HepG2 (cell line): ENCODE results near the gene FOXA1. TPM values are rescaled to one million over a fixed set of nuclear protein-coding genes. Genes with fewer than 3 reads are reported as not detected.

Experiments used
- GATA4 ChIP-seq: sonication (generic); IDR thresholded peaks from 2 replicates; pipeline ENCODE4 v1.6.1; 2016; ENCODE audit warnings: antibody characterized with exemption, low read depth, borderline replicate concordance
- HDAC6 ChIP-seq: fragments of 200-600 bp; sonication (generic); IDR thresholded peaks from 2 replicates; pipeline ENCODE4 v1.7.0; 2017; ENCODE audit warnings: mild to moderate bottlenecking, antibody characterized with exemption, low read length, low read depth
- MTA1 ChIP-seq: sonication (generic); formaldehyde crosslinking; IDR thresholded peaks from 2 replicates; pipeline ENCODE4 v1.4.0; 2020; ENCODE audit warnings: missing genetic modification reagents, mild to moderate bottlenecking, borderline replicate concordance
- NKX3-1 ChIP-seq: sonication (generic); formaldehyde crosslinking; IDR thresholded peaks from 2 replicates; pipeline ENCODE4 v1.5.0; 2020; ENCODE audit warnings: missing genetic modification reagents
- RFXAP ChIP-seq: sonication (generic); formaldehyde crosslinking; IDR thresholded peaks from 2 replicates; pipeline ENCODE4 v1.4.0; 2020; ENCODE audit warnings: missing genetic modification reagents, borderline replicate concordance
- SAFB2 ChIP-seq: sonication (generic); formaldehyde crosslinking; IDR thresholded peaks from 2 replicates; pipeline ENCODE4 v1.5.1; 2020; ENCODE audit warnings: missing genetic modification reagents, low read depth, mild to moderate bottlenecking, borderline replicate concordance
- SOX5 ChIP-seq: IDR thresholded peaks from 2 replicates; pipeline ENCODE4 v1.6.1; 2016; ENCODE audit warnings: borderline replicate concordance
- SRSF1 ChIP-seq: fragments of 200-400 bp; formaldehyde crosslinking; optimal IDR thresholded peaks from 2 replicates; pipeline ENCODE3; 2017; ENCODE audit warnings: mild to moderate bottlenecking, low read depth, low read length, moderate library complexity
- SRY ChIP-seq: sonication (generic); formaldehyde crosslinking; IDR thresholded peaks from 2 replicates; pipeline ENCODE4 v1.8.0; 2022; ENCODE audit warnings: mild to moderate bottlenecking, missing genetic modification reagents
- ZFX ChIP-seq: sonication (generic); formaldehyde crosslinking; IDR thresholded peaks from 2 replicates; pipeline ENCODE4 v1.4.0; 2020; ENCODE audit warnings: mild to moderate bottlenecking, low read depth, missing genetic modification reagents, moderate library complexity
- ZFY ChIP-seq: sonication (generic); formaldehyde crosslinking; IDR thresholded peaks from 2 replicates; pipeline ENCODE4 v1.4.0; 2020; ENCODE audit warnings: missing genetic modification reagents
- ZNF274 ChIP-seq: sonication (generic); formaldehyde crosslinking; IDR thresholded peaks from 2 replicates; pipeline ENCODE4 v1.5.1; 2020; ENCODE audit warnings: mild to moderate bottlenecking, missing genetic modification reagents
- ZNF563 ChIP-seq: sonication (generic); formaldehyde crosslinking; IDR thresholded peaks from 2 replicates; pipeline ENCODE4 v1.8.0; 2022; ENCODE audit warnings: mild to moderate bottlenecking, moderate library complexity, missing genetic modification reagents
- polyA plus RNA-seq, 8 experiments: library from polyadenylated mRNA; depleted of rRNA in 3 of 8; stranded (reverse) in 7 of 8; unstranded in 1 of 8; fragments of >200 nt; fragmentation: Illumina TruSeq in 4 of 8; extraction: Trizol in 4 of 8; gene quantifications; 2 replicates each; pipeline versions ENCODE4 v1.2.1 to v1.2.3, GENCODE V29; 2011 to 2016; ENCODE audit warnings: low read depth in 4 of 8, missing spikeins in 1 of 8, mixed read lengths in 1 of 8; ENCODE audit not compliant: insufficient read depth in 1 of 8
- total RNA-seq, 5 experiments: library from RNA; depleted of rRNA; stranded (reverse); fragments of >200 nt; fragmentation: Illumina TruSeq; extraction: Trizol; gene quantifications; 2 replicates each; pipeline ENCODE4 v1.2.3, GENCODE V29; 2016; ENCODE audit warnings: low read depth in 1 of 5
- TF ChIP-seq, protein P1 (sequence below): sonication (generic); formaldehyde crosslinking; IDR thresholded peaks from 2 replicates; pipeline ENCODE4 v1.5.1; 2020; ENCODE audit warnings: missing genetic modification reagents, mild to moderate bottlenecking, borderline replicate concordance
- TF ChIP-seq, protein P2 (sequence below): sonication (generic); formaldehyde crosslinking; IDR thresholded peaks from 2 replicates; pipeline ENCODE4 v1.5.0; 2020; ENCODE audit warnings: mild to moderate bottlenecking, missing genetic modification reagents, borderline replicate concordance
- TF ChIP-seq, protein P3 (sequence below): sonication (generic); formaldehyde crosslinking; IDR thresholded peaks from 2 replicates; pipeline ENCODE4 v1.4.0; 2020; ENCODE audit warnings: missing genetic modification reagents, borderline replicate concordance
- TF ChIP-seq, protein P4 (sequence below): IDR thresholded peaks from 2 replicates; pipeline ENCODE4 v1.6.1; 2016; ENCODE audit warnings: missing genetic modification reagents, missing compliant biosample characterization
- TF ChIP-seq, protein P5 (sequence below): sonication (generic); formaldehyde crosslinking; IDR thresholded peaks from 2 replicates; pipeline ENCODE4 v1.8.0; 2022; ENCODE audit warnings: mild to moderate bottlenecking, missing genetic modification reagents

The FOXA1 gene
- total and polyA plus RNA-seq, 2 of the 13 experiments (the other 11 are each of a cell fraction or from before 2014, with no cell fraction given): 43.4 to 58.6 TPM

DNA sequence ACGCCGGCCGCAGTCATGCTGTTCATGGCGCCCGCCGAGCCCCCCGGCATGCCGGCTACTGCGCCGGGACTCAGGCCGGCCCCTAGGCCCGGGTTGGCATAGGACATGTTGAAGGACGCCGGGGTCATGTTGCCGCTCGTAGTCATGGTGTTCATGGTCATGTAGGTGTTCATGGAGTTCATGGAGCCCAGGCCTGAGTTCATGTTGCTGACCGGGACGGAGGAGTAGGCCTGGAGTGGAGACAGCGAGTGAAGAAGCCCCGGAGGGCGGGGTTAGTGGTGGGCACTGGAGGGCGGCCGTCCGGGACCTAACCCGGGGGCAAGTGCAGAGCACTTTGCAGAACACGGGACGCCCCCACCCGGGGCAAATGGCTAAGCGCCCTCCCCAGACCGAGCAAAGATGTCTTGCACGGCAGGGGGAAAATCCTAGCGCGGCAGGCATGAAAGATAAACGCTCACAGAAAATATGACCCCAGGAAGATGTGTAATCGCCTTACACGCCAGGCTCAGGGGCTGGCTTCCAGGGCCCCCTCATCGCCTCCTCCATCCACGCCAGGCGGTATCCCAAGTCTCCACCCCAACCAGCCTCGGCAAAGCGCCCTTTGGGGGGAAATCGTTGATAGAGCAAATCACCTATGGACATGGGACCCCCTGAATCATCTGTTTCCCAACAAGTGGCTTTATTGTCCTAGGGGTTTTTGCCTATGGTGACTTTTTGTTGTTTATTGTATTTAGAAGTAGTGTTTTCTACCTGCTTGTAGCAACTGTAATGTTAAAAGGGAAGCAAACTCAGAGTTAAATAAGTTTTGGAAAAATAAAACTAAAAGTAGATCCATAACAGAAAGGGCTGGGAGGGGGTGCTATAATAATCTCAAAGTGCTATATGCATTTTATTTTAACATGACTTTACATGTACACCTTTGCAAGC, 2.3 kb downstream of the FOXA1 start (continued):
- TF ChIP-seq, protein P1, sequence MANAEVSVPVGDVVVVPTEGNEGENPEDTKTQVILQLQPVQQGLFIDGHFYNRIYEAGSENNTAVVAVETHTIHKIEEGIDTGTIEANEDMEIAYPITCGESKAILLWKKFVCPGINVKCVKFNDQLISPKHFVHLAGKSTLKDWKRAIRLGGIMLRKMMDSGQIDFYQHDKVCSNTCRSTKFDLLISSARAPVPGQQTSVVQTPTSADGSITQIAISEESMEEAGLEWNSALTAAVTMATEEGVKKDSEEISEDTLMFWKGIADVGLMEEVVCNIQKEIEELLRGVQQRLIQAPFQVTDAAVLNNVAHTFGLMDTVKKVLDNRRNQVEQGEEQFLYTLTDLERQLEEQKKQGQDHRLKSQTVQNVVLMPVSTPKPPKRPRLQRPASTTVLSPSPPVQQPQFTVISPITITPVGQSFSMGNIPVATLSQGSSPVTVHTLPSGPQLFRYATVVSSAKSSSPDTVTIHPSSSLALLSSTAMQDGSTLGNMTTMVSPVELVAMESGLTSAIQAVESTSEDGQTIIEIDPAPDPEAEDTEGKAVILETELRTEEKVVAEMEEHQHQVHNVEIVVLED (CRISPR knock-in tag): no peak
- TF ChIP-seq NKX3-1 (CRISPR knock-in tag) (no peak), ZFX (CRISPR knock-in tag) (peak; percentile 27; the same call in 1 of the 2 replicates), ZFY (peak; percentile 37; the same call in 1 of the 2 replicates), GATA4 (no peak), SOX5 (CRISPR knock-in tag) (no peak), SAFB2 (no peak; the same call in 1 of the 2 replicates), RFXAP (CRISPR knock-in tag) (0 out of 2 replicates have a peak, but pooled peaks have one; percentile 42), ZNF274 (peak; percentile 34; the same call in 1 of the 2 replicates), SRSF1 (peak; percentile 74), MTA1 (CRISPR knock-in tag) (no peak; the same call in 1 of the 2 replicates), SRY (CRISPR knock-in tag) (0 out of 2 replicates have a peak, but pooled peaks have one; percentile 49), ZNF563 (0 out of 2 replicates have a peak, but pooled peaks have one; percentile 51), HDAC6 (no peak)
- TF ChIP-seq, protein P2, sequence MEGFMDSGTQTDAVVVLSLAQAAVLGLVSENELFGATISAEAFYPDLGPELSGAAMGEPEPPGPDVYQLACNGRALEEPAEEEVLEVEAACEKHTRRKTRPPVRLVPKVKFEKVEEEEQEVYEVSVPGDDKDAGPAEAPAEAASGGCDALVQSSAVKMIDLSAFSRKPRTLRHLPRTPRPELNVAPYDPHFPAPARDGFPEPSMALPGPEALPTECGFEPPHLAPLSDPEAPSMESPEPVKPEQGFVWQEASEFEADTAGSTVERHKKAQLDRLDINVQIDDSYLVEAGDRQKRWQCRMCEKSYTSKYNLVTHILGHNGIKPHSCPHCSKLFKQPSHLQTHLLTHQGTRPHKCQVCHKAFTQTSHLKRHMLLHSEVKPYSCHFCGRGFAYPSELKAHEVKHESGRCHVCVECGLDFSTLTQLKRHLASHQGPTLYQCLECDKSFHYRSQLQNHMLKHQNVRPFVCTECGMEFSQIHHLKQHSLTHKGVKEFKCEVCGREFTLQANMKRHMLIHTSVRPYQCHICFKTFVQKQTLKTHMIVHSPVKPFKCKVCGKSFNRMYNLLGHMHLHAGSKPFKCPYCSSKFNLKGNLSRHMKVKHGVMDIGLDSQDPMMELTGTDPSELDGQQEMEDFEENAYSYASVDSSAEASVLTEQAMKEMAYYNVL (CRISPR knock-in tag): no peak
- TF ChIP-seq, protein P3, sequence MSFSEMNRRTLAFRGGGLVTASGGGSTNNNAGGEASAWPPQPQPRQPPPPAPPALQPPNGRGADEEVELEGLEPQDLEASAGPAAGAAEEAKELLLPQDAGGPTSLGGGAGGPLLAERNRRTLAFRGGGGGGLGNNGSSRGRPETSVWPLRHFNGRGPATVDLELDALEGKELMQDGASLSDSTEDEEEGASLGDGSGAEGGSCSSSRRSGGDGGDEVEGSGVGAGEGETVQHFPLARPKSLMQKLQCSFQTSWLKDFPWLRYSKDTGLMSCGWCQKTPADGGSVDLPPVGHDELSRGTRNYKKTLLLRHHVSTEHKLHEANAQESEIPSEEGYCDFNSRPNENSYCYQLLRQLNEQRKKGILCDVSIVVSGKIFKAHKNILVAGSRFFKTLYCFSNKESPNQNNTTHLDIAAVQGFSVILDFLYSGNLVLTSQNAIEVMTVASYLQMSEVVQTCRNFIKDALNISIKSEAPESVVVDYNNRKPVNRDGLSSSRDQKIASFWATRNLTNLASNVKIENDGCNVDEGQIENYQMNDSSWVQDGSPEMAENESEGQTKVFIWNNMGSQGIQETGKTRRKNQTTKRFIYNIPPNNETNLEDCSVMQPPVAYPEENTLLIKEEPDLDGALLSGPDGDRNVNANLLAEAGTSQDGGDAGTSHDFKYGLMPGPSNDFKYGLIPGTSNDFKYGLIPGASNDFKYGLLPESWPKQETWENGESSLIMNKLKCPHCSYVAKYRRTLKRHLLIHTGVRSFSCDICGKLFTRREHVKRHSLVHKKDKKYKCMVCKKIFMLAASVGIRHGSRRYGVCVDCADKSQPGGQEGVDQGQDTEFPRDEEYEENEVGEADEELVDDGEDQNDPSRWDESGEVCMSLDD: no peak; the same call in 1 of the 2 replicates
- TF ChIP-seq, protein P4, sequence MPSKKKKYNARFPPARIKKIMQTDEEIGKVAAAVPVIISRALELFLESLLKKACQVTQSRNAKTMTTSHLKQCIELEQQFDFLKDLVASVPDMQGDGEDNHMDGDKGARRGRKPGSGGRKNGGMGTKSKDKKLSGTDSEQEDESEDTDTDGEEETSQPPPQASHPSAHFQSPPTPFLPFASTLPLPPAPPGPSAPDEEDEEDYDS (CRISPR knock-in tag): no peak
- TF ChIP-seq, protein P5, sequence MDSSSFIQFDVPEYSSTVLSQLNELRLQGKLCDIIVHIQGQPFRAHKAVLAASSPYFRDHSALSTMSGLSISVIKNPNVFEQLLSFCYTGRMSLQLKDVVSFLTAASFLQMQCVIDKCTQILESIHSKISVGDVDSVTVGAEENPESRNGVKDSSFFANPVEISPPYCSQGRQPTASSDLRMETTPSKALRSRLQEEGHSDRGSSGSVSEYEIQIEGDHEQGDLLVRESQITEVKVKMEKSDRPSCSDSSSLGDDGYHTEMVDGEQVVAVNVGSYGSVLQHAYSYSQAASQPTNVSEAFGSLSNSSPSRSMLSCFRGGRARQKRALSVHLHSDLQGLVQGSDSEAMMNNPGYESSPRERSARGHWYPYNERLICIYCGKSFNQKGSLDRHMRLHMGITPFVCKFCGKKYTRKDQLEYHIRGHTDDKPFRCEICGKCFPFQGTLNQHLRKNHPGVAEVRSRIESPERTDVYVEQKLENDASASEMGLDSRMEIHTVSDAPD (CRISPR knock-in tag): 0 out of 2 replicates have a peak, but pooled peaks have one; percentile 76
